Parathyroid adenoma (tissue), 2 donors: ENCODE measurements around the gene ZYX.

Source experiments
- H2AFZ ChIP-seq: fragments of 300-600 bp; sonication (generic); one replicate; pipeline ENCODE4 v1.7.0; 2017; ENCODE audit warnings: antibody characterized with exemption, mild to moderate bottlenecking
- H3K27ac ChIP-seq: fragments of 300-600 bp; sonication (generic); one replicate; pipeline ENCODE4 v1.7.0; 2017
- H3K27me3 ChIP-seq: fragments of 300-600 bp; sonication (generic); one replicate; pipeline ENCODE4 v1.7.0; 2017; ENCODE audit warnings: low read length; ENCODE audit not compliant: control insufficient read depth, insufficient read depth
- H3K36me3 ChIP-seq: fragments of 300-600 bp; sonication (generic); one replicate; pipeline ENCODE4 v1.7.0; 2017; ENCODE audit warnings: low read length; ENCODE audit not compliant: control insufficient read depth, insufficient read depth
- H3K4me1 ChIP-seq: fragments of 300-600 bp; sonication (generic); one replicate; pipeline ENCODE4 v1.7.0; 2017; ENCODE audit warnings: control low read depth
- H3K4me2 ChIP-seq: fragments of 300-600 bp; sonication (generic); one replicate; pipeline ENCODE4 v1.7.0; 2017; ENCODE audit warnings: low read length
- H3K4me3 ChIP-seq: fragments of 300-600 bp; sonication (generic); one replicate; pipeline ENCODE4 v1.7.0; 2017; ENCODE audit warnings: low read depth, low read length
- H3K79me2 ChIP-seq: fragments of 300-600 bp; sonication (generic); one replicate; pipeline ENCODE4 v1.7.0; 2017; ENCODE audit warnings: control low read depth
- H3K9ac ChIP-seq: fragments of 300-600 bp; sonication (generic); one replicate; pipeline ENCODE4 v1.7.0; 2017; ENCODE audit warnings: mild to moderate bottlenecking
- H3K9me3 ChIP-seq: fragments of 300-600 bp; sonication (generic); one replicate; pipeline ENCODE4 v1.7.0; 2017; ENCODE audit warnings: low read length; ENCODE audit not compliant: control insufficient read depth
- TF ChIP-seq, protein P1 (sequence below): fragments of 300-600 bp; sonication (generic); IDR thresholded peaks from one replicate; pipeline ENCODE4 v1.7.0; 2017; ENCODE audit warnings: antibody characterized with exemption, mild to moderate bottlenecking
- donor health status: primary hyperparathyroidism.

Gene ZYX

DNA sequence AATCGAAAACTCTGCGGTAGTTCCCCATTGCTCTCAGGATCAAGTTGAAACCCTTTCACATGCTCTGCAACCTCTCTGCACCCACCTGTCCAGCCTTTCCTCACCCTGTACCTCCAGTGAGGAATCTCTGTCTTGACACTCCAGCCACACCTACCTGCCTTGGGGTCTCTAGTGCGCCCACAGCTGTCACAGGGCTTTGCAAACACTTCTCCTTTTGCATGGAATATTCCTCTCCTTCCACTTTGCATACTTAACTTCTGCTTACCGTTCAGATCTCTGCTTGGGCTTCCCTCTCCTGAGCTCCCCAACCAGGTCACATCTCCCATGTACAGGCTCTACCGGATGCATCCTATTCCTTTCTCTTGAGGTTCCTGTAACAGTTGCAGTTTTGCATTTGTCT lies 6.6 kb upstream of the ZYX start:
- TF ChIP-seq, protein P1, sequence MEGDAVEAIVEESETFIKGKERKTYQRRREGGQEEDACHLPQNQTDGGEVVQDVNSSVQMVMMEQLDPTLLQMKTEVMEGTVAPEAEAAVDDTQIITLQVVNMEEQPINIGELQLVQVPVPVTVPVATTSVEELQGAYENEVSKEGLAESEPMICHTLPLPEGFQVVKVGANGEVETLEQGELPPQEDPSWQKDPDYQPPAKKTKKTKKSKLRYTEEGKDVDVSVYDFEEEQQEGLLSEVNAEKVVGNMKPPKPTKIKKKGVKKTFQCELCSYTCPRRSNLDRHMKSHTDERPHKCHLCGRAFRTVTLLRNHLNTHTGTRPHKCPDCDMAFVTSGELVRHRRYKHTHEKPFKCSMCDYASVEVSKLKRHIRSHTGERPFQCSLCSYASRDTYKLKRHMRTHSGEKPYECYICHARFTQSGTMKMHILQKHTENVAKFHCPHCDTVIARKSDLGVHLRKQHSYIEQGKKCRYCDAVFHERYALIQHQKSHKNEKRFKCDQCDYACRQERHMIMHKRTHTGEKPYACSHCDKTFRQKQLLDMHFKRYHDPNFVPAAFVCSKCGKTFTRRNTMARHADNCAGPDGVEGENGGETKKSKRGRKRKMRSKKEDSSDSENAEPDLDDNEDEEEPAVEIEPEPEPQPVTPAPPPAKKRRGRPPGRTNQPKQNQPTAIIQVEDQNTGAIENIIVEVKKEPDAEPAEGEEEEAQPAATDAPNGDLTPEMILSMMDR: no peak
- Histone ChIP-seq H3K27me3 (no peaks in the 10 kb centered on the region), H3K27ac (no peak overlapping the region), H3K9me3 (no peaks in the 10 kb centered on the region), H3K79me2 (peaks cover 2% of the 10 kb centered on the region), H2AFZ (no peak overlapping the region), H3K4me2 (no peak overlapping the region), H3K9ac (no peak overlapping the region), H3K4me3 (no peak overlapping the region), H3K36me3 (no peaks in the 10 kb centered on the region), H3K4me1 (peaks cover 3% of the 10 kb centered on the region)

DNA sequence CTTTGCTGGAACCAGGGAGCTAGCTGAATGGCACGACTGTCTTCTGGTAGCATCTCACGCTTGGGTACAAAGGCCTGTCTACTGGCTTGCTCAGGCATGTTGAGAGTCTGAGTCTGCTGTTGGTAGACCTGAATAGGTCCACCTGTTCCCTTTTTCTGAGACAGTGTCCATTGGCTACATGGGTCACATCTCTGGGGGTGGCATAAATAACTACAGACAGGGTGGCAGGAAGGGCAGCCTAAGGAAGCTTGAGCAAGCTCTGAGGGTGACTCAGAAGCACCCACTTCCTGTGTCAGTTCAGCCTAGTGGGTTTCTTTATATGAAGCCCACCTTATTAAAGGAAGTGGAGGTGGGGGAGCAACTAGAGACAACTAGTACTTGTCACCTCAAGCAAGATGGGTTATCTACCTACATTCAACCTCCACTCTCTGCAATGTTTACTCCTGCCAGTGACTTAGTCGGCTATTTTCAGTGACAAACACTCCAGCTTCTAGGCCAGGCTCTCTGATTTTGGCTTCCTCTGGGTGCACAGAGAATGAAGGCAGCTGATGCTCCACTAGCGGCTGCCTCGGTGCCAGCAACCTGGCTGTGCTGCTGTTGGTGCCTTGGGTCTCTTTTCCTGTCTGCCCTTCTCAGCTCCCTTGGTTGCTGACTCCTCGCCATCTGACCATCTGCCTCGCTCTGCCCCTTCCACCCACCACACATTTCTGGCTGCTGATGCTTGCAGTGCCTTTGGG lies 5.7 kb upstream of the ZYX start:
- Histone ChIP-seq H3K9me3 (no peaks in the 10 kb centered on the region), H3K27ac (no peak overlapping the region), H3K9ac (no peak overlapping the region), H3K4me3 (no peak overlapping the region), H3K36me3 (no peaks in the 10 kb centered on the region), H3K79me2 (peaks cover 2% of the 10 kb centered on the region), H3K27me3 (no peaks in the 10 kb centered on the region), H3K4me1 (peaks cover 3% of the 10 kb centered on the region), H3K4me2 (no peak overlapping the region), H2AFZ (no peak overlapping the region)
- TF ChIP-seq, protein P1: no peak

DNA sequence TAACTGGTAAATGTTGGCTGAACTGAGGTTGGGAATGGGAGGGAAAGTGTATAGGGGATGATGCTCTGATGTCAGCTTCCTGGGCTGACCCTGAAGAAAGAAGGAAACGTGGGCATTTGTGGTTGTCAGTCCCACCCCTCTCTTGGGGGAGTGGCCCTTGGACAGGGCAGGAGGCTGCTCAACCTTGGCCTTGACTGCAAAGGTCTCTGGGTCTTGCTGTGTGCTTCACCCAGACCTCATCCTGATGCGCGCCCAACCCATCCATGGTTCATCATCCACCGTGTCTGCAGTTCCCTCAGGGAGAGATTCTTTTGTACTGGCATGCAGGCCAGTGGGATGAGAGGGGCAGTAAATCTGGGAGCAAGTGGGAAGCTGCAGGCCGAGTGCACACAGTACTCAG lies 4.7 kb upstream of the ZYX start:
- Histone ChIP-seq H3K4me1 (peaks cover 3% of the 10 kb centered on the region), H3K27me3 (no peaks in the 10 kb centered on the region), H3K36me3 (no peaks in the 10 kb centered on the region), H3K4me3 (no peak overlapping the region), H3K9ac (no peak overlapping the region), H3K27ac (no peak overlapping the region), H3K4me2 (no peak overlapping the region), H3K79me2 (peaks cover 2% of the 10 kb centered on the region), H2AFZ (no peak overlapping the region), H3K9me3 (no peaks in the 10 kb centered on the region)
- TF ChIP-seq, protein P1: no peak

DNA sequence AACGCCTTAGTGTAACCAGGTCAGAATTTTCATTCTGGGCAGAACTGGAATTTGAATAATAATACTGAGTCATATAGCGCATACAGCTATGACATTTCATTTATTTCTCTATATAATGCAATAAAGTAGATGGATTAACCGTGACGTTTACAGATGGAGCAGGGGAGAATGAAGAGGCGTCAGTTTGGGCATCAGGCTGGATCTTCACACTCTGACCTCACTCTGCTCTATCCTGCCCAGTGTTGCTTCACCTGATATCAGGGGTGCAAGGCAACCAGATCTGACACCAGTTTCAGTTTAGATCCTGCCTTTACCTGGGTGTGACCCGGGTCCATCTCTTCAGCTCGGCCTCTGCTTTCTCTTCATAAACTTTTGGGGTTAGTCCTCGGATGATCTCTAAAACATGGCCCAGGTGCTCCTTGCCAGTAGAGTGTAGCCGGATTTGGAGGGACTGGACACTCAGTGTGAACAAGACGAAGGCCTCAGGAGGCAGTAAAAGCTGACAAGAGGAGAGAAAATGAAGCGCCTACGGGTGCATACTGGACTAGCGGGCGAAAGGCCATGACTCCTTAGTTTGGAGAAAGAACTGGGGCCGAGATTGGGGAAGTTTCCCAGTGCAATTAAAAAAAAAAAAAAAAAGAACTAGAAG lies 1.4 kb upstream of the ZYX start:
- Histone ChIP-seq H3K36me3 (no peaks in the 10 kb centered on the region), H3K27ac (peak overlapping the region; percentile 87), H3K27me3 (no peaks in the 10 kb centered on the region), H3K4me2 (peak overlapping the region; percentile 96), H2AFZ (peak overlapping the region; percentile 90), H3K4me1 (peaks cover 15% of the 10 kb centered on the region), H3K9me3 (no peaks in the 10 kb centered on the region), H3K9ac (no peak overlapping the region), H3K4me3 (peak overlapping the region; percentile 89), H3K79me2 (peaks cover 7% of the 10 kb centered on the region)
- TF ChIP-seq, protein P1: no peak
